Measurements from ENCODE around the gene WNT3A. TPM values are rescaled to one million over a fixed set of nuclear protein-coding genes. Genes with fewer than 3 reads are reported as not detected.

The WNT3A gene
- total and polyA plus RNA-seq, 2 donors (not counting 3 experiments of a cell fraction or from before 2014, with no cell fraction given), result not detected

GRCh38 chr1:228107636-228108035 lies 100.8 kb downstream of the WNT3A start:
- Histone ChIP-seq H4K20me1 (replicated peaks; ENCODE audit: control insufficient read depth, extremely low read depth, insufficient read depth, low read length) (no peaks in the 10 kb centered on the region), H3K27me3 (ENCODE audit: control insufficient read depth in 2 of 2, insufficient read depth in 2 of 2, low read length in 2 of 2) (no peaks in the 10 kb centered on the region), H3K4me1 (ENCODE audit: control insufficient read depth, extremely low read depth, insufficient read depth, low read length) (peaks cover 17% of the 10 kb centered on the region), H3K79me2 (ENCODE audit: control insufficient read depth, insufficient read depth, low read length) (peaks cover 13% of the 10 kb centered on the region), H3K9me3 (replicated peaks; ENCODE audit: control insufficient read depth, insufficient read depth, low read length) (no peaks in the 10 kb centered on the region), H2AFZ (ENCODE audit: low read depth, low read length) (no peak overlapping the region), H3K36me3 (ENCODE audit: control insufficient read depth in 2 of 2, extremely low read depth in 1 of 2, insufficient read depth in 2 of 2, low read length in 2 of 2) (peaks cover 0 to 8% of the 10 kb centered on the region in 2 experiments), H3K9me1 (replicated peaks; ENCODE audit: control insufficient read depth, extremely low read depth, insufficient read depth, low read length) (no peaks in the 10 kb centered on the region), H3K9ac (replicated peaks; ENCODE audit: extremely low read depth, insufficient read depth, low read length) (no peak overlapping the region), H3K4me3 (replicated peaks in 1 of 3; ENCODE audit: insufficient read depth in 1 of 3, low read depth in 1 of 3, low read length in 3 of 3) (no peak overlapping the region), H3K27ac (ENCODE audit: insufficient read depth, low read depth, low read length) (no peak overlapping the region), H3K4me2 (ENCODE audit: insufficient read depth, low read length) (no peak overlapping the region)
- BruUV-seq (replicated peaks), result no TSS peak
- CTCF ChIA-PET, result no interaction called here
- no peak for TF ChIP-seq FOS (IDR thresholded peaks at IDR 0.05; ENCODE audit: borderline replicate concordance, insufficient read depth, low read length)
- no peak for TF ChIP-seq JUN (IDR thresholded peaks at IDR 0.05; ENCODE audit: borderline replicate concordance, insufficient read depth, insufficient read length, low read depth)
- TF ChIP-seq, protein P1, sequence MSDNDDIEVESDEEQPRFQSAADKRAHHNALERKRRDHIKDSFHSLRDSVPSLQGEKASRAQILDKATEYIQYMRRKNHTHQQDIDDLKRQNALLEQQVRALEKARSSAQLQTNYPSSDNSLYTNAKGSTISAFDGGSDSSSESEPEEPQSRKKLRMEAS (IDR thresholded peaks at IDR 0.05; ENCODE audit: insufficient read depth, insufficient read length), result no peak
- TF ChIP-seq CTCF (IDR thresholded peaks at IDR 0.05; ENCODE audit: extremely low read depth in 1 of 2, insufficient read depth in 1 of 2, low read depth in 1 of 2, low read length in 2 of 2), result no peak
- TF ChIP-seq EZH2 (IDR thresholded peaks at IDR 0.05; ENCODE audit: borderline replicate concordance, low read depth, low read length, severe bottlenecking), result no peak
- TF ChIP-seq GATA2 (IDR thresholded peaks at IDR 0.05; ENCODE audit: insufficient read depth, insufficient read length, low read depth, low read length), result no peak
- TF ChIP-seq MYC (IDR thresholded peaks at IDR 0.05; ENCODE audit: low read depth, low read length), result no peak
- no peak for TF ChIP-seq POLR2AphosphoS5 (IDR thresholded peaks at IDR 0.05; ENCODE audit: insufficient read depth, low read depth, low read length)
- no peak for TF ChIP-seq POLR2A (IDR thresholded peaks at IDR 0.05; ENCODE audit: low read depth, low read length)
- POLR2A ChIA-PET, result no interaction called here
- intact Hi-C loops (cut with micrococcal nuclease) (loop anchor here (5.0 kb wide), 1 partner anchor 350 kb away; a partner anchor contains a TSS), dilution Hi-C loops (cut with MboI; ENCODE audit: extremely low pct_ligation_motif_present, low sequenced_read_pairs) (no loop called here)
- FAIRE-seq (no peak), DNase-seq (ENCODE audit: low read depth, low spot score) (no peak)

All from endothelial cell of umbilical vein (primary cell).